OCI-LY7 (cell line): ENCODE results near the gene MOBP. TPM values are rescaled to one million over a fixed set of nuclear protein-coding genes. Genes with fewer than 3 reads are reported as not detected.

ENCODE experiments used
- BruUV-seq: library from RNA; stranded (reverse); fragments of 400-500 nt; replicated peaks from 2 replicates; lab custom pipeline; 2021; lab: Mats Ljungman, UMichigan
- CTCF ChIA-PET: fragments of 300-600 bp; sonication (Branson Sonifier 250); formaldehyde crosslinking; loops from one replicate; lab custom pipeline; 2022; ENCODE audit warnings: antibody characterized with exemption; ENCODE audit not compliant: unreplicated experiment; lab: Charles Lee
- POLR2A ChIA-PET: fragments of 300-600 bp; sonication (Branson Sonifier 250); formaldehyde crosslinking; loops from one replicate; lab custom pipeline; 2022; ENCODE audit warnings: antibody characterized with exemption; lab: Charles Lee
- DNase-seq: peaks from one replicate; pipeline ENCODE4 v3.0.0-alpha.2; 2015; ENCODE audit warnings: low spot score
- H2AFZ ChIP-seq: fragments of 200-600 bp; sonication (generic), shearing (Covaris generic); 2 replicates; pipeline ENCODE4 v1.6.1; 2014; ENCODE audit warnings: mild to moderate bottlenecking, antibody characterized with exemption, low read length, moderate library complexity
- H3K27ac ChIP-seq: fragments of 200-600 bp; sonication (generic); 2 replicates; pipeline ENCODE4 v1.5.1; 2014; ENCODE audit warnings: mixed run types, low read depth, mild to moderate bottlenecking, moderate library complexity, low read length, inconsistent platforms; ENCODE audit not compliant: poor library complexity, severe bottlenecking
- H3K36me3 ChIP-seq: fragments of 200-600 bp; sonication (generic); 2 replicates; pipeline ENCODE4 v1.6.1; 2014; ENCODE audit warnings: mild to moderate bottlenecking, antibody characterized with exemption, low read length, moderate library complexity, mixed read lengths; ENCODE audit not compliant: insufficient read depth
- H3K4me1 ChIP-seq: fragments of 200-600 bp; sonication (generic); 2 replicates; pipeline ENCODE4 v1.5.1; 2014; ENCODE audit warnings: mild to moderate bottlenecking, low read length; ENCODE audit not compliant: insufficient read depth, poor library complexity, severe bottlenecking
- H3K4me2 ChIP-seq: fragments of 200-600 bp; sonication (generic); 2 replicates; pipeline ENCODE4 v1.6.1; 2014; ENCODE audit warnings: mild to moderate bottlenecking, low read length
- H3K4me3 ChIP-seq: fragments of 200-600 bp; sonication (generic); 2 replicates; pipeline ENCODE4 v1.5.1; 2014; ENCODE audit warnings: mild to moderate bottlenecking, low read depth, low read length; ENCODE audit not compliant: poor library complexity, severe bottlenecking
- H3K79me2 ChIP-seq: fragments of 200-600 bp; sonication (generic); 2 replicates; pipeline ENCODE4 v1.6.1; 2016; ENCODE audit warnings: low read depth, mild to moderate bottlenecking, low read length, moderate library complexity, mixed read lengths; ENCODE audit not compliant: insufficient read depth
- H3K9me2 ChIP-seq: fragments of 200-600 bp; sonication (generic); 2 replicates; pipeline ENCODE4 v1.6.1; 2016; ENCODE audit warnings: mild to moderate bottlenecking, low read length, mixed read lengths; ENCODE audit not compliant: insufficient read depth
- H3K9me3 ChIP-seq: fragments of 200-600 bp; sonication (generic); 2 replicates; pipeline ENCODE4 v1.6.1; 2014; ENCODE audit warnings: mild to moderate bottlenecking, mixed run types, low read length, mixed read lengths
- H4K20me1 ChIP-seq: fragments of 200-600 bp; sonication (generic); 2 replicates; pipeline ENCODE4 v1.6.1; 2014; ENCODE audit warnings: mild to moderate bottlenecking, antibody characterized with exemption, low read length, moderate library complexity, mixed read lengths; ENCODE audit not compliant: insufficient read depth
- EZH2phosphoT487 ChIP-seq: fragments of 200-600 bp; sonication (generic); IDR thresholded peaks from 2 replicates; pipeline ENCODE4 v1.6.1; 2018; ENCODE audit warnings: low read depth, borderline replicate concordance, mild to moderate bottlenecking, mixed run types, antibody characterized with exemption, low read length, moderate library complexity, mixed read lengths
- intact Hi-C: fragments of 100-400 bp; cut with micrococcal nuclease; formaldehyde crosslinking; loops from one replicate; pipeline ENCODE4 v1.10.0; 2022; ENCODE audit not compliant: unreplicated experiment
- total RNA-seq, 2 experiments: library from RNA; depleted of rRNA in 1 of 2; stranded (reverse); fragments of >200 nt in 1 of 2; shearing (Covaris generic) in 1 of 2; gene quantifications; 2 replicates each; pipeline ENCODE4 v1.2.3, GENCODE V29; 2014 to 2022
- TF ChIP-seq, protein P1 (sequence below): fragments of 200-600 bp; sonication (generic); conservative IDR thresholded peaks from 2 replicates; pipeline ENCODE4 v1.5.1; 2014; ENCODE audit warnings: mild to moderate bottlenecking, antibody characterized with exemption, low read length, moderate library complexity, mixed read lengths

The MOBP gene
- total RNA-seq, 2 experiments from 2014 or later: not detected

DNA sequence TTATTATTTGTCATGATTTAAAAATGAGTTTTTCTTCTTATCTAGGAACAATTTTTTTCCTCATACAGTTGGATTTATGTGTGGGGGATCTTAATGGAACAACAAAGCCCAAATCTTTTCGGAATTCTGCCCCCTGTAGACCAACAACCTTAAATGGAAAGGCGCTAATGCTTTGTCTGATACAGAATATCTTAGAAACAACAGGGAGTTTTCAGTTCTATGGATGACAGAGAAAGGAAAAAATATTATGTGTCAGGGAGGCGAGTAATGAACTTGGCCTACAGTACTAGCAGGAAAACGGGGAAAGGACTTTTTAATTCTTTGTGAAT is 592 bp downstream of the MOBP start:
- H3K36me3 ChIP-seq: no peaks in the 10 kb centered on the region
- no peaks in the 10 kb centered on the region for H3K79me2 ChIP-seq
- TF ChIP-seq, protein P1, sequence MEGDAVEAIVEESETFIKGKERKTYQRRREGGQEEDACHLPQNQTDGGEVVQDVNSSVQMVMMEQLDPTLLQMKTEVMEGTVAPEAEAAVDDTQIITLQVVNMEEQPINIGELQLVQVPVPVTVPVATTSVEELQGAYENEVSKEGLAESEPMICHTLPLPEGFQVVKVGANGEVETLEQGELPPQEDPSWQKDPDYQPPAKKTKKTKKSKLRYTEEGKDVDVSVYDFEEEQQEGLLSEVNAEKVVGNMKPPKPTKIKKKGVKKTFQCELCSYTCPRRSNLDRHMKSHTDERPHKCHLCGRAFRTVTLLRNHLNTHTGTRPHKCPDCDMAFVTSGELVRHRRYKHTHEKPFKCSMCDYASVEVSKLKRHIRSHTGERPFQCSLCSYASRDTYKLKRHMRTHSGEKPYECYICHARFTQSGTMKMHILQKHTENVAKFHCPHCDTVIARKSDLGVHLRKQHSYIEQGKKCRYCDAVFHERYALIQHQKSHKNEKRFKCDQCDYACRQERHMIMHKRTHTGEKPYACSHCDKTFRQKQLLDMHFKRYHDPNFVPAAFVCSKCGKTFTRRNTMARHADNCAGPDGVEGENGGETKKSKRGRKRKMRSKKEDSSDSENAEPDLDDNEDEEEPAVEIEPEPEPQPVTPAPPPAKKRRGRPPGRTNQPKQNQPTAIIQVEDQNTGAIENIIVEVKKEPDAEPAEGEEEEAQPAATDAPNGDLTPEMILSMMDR: peak; percentile 36; the same call in 1 of the 2 replicates
- no peak for TF ChIP-seq EZH2phosphoT487
- no peaks in the 10 kb centered on the region for H3K9me3 ChIP-seq
- H3K4me3 ChIP-seq: no peak overlapping the region
- CTCF ChIA-PET: no interaction called here
- no peak for DNase-seq
- no peaks in the 10 kb centered on the region for H3K4me1 ChIP-seq
- no TSS peak for BruUV-seq
- no peak overlapping the region for H2AFZ ChIP-seq
- intact Hi-C loops: no loop called here
- H4K20me1 ChIP-seq: no peaks in the 10 kb centered on the region
- H3K9me2 ChIP-seq: no peaks in the 10 kb centered on the region
- POLR2A ChIA-PET: interaction anchor here (0.7 kb wide), 1 partner anchor 888 kb away, joined by 4 read pairs; no protein-coding TSS in a partner anchor
- no peak overlapping the region for H3K4me2 ChIP-seq
- H3K27ac ChIP-seq: no peak overlapping the region

DNA sequence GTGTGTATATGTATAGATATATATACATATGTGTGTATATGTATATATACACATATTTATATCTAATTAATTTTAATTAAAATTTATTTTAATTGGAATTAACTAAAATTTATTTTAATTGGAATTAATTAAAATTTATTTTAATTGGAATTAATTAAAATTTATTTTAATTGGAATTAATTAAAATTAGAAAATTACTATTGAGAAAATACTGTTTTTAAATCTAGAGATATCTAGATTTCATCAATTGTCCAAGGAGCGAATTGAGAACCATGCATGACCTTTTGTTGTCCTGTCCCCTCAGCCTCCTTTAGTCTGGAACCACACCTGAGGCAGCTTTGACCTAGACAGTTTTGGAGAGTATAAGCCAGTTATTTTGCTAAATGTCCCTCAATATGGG is 1.8 kb downstream of the MOBP start:
- Histone ChIP-seq H3K9me3 (no peaks in the 10 kb centered on the region), H3K36me3 (no peaks in the 10 kb centered on the region), H3K27ac (no peak overlapping the region), H3K4me1 (no peaks in the 10 kb centered on the region), H3K9me2 (no peaks in the 10 kb centered on the region), H3K4me3 (no peak overlapping the region), H3K4me2 (no peak overlapping the region), H3K79me2 (no peaks in the 10 kb centered on the region), H4K20me1 (no peaks in the 10 kb centered on the region), H2AFZ (no peak overlapping the region)
- ChIA-PET POLR2A (no interaction called here), CTCF (no interaction called here)
- no peak for DNase-seq
- intact Hi-C loops: no loop called here
- no TSS peak for BruUV-seq
- TF ChIP-seq, protein P1: no peak
- TF ChIP-seq EZH2phosphoT487: no peak

DNA sequence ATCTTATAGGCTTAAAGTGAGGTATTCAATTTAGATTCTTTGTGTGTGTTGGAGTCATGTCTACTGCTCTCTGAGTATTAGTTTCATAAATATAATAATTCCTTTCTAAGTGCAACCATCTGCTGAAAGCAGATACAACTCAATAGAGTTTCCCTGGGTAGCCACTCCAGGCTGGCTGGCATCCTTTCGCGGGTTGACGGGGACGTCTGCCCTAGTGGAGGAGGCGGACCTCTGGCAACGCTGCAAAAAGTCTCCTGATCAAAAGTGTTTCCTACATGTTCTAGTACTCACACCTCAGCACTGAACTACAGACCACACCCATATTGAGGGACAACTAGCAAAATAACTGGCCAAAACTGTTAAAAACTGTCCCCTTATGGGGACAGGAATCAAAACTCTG is 2.5 kb downstream of the MOBP start:
- H2AFZ ChIP-seq: no peak overlapping the region
- no peak overlapping the region for H3K4me3 ChIP-seq
- no peaks in the 10 kb centered on the region for H4K20me1 ChIP-seq
- DNase-seq: no peak
- no peak overlapping the region for H3K27ac ChIP-seq
- no peaks in the 10 kb centered on the region for H3K9me2 ChIP-seq
- BruUV-seq: no TSS peak
- no peaks in the 10 kb centered on the region for H3K9me3 ChIP-seq
- ChIA-PET CTCF (no interaction called here), POLR2A (no interaction called here)
- no peak overlapping the region for H3K4me2 ChIP-seq
- no peaks in the 10 kb centered on the region for H3K79me2 ChIP-seq
- no peak for TF ChIP-seq EZH2phosphoT487
- intact Hi-C loops: no loop called here
- H3K36me3 ChIP-seq: no peaks in the 10 kb centered on the region
- no peaks in the 10 kb centered on the region for H3K4me1 ChIP-seq
